GM21528 (cell line): ENCODE data around the gene APOE.
"Not testable (repeated sequence)": the region's sequence is repeated elsewhere in the genome, so short reads cannot be mapped to it uniquely, and the experiment has no call there.

Source experiments
- ATAC-seq: cut with Tn5 transposase; IDR thresholded peaks from one replicate; pipeline ENCODE4 v1.9.1; 2021; ENCODE audit warnings: mild to moderate bottlenecking, moderate library complexity; ENCODE audit not compliant: unreplicated experiment, low FRiP score

APOE gene

DNA sequence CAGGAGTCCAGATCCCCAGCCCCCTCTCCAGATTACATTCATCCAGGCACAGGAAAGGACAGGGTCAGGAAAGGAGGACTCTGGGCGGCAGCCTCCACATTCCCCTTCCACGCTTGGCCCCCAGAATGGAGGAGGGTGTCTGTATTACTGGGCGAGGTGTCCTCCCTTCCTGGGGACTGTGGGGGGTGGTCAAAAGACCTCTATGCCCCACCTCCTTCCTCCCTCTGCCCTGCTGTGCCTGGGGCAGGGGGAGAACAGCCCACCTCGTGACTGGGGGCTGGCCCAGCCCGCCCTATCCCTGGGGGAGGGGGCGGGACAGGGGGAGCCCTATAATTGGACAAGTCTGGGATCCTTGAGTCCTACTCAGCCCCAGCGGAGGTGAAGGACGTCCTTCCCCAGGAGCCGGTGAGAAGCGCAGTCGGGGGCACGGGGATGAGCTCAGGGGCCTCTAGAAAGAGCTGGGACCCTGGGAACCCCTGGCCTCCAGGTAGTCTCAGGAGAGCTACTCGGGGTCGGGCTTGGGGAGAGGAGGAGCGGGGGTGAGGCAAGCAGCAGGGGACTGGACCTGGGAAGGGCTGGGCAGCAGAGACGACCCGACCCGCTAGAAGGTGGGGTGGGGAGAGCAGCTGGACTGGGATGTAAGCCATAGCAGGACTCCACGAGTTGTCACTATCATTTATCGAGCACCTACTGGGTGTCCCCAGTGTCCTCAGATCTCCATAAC lies at the start of gene APOE:
APOE (plus strand) TSS at position 360 of the 724 bp plus-strand sequence. CDS start 829 bp downstream, outside the sequence.
- ATAC-seq: no peak

DNA sequence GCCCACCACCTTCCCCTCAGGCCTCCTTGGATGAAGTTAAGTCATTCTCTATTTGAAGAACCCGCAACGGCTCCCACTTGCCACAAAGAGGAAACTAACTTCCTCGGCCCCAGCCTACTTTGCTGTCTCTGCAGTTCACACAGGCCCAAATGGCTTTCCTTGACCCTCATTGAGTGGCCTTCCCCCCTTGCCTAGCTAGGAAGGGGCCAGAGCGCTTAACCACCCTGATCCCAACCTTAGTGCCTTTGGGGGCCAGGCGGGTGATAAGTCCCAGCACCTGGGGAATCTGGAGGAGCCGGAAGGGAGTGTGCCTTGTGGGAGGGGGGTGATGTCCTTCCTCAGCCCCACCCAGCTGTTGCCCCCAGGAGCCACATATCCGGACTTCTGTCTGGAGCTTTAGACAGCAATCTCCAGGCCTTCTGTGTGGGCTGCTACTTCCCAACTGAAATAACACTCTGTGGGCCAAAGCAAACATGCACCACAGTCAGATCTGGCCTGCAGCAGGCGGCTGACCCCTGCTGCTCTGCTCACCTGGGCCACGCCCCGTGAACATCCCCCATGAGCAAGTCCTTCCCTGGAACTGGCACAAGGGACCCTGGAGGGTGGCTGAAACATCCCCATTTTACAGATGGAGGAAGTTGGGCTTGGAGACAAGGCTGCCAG lies 49.0 kb upstream of the APOE start:
- no peak for ATAC-seq

DNA sequence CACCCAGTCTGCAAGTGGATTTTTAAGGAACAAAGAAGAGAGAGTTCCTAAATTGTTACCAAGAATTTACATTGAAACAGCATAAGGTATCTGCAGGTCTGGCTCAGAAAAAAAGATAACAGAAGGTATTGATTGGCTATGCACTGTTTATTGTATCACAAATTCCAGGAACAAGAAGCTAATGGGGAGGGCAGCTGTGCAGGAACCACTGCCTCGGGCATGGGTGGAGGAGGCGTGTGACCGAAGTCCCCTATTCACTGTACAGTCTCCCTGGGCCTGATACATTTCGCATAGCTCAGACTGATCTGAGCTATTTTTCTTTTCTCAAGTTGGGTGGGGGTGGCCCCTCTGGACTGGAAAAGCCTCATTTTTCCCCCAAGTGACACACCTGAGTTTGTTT lies 47.8 kb upstream of the APOE start:
- no peak for ATAC-seq

DNA sequence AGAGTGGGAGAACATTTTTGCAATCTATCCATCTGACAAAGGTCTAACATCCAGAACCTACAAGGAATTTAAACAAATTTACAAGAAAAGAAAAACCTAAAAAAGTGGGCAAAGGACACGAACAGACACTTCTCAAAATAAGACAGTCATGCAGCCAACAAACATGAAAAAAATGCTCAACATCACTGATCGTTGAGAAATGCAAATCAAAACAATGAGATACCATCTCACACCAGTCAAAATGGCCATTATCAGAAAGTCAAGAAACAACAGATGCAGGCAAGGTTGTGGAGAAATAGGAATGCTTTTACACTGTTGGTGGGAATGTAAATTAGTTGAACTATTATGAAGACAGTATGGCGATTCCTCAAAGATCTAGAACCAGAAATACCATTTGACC lies 44.0 kb upstream of the APOE start:
- ATAC-seq: not testable (repeated sequence)

DNA sequence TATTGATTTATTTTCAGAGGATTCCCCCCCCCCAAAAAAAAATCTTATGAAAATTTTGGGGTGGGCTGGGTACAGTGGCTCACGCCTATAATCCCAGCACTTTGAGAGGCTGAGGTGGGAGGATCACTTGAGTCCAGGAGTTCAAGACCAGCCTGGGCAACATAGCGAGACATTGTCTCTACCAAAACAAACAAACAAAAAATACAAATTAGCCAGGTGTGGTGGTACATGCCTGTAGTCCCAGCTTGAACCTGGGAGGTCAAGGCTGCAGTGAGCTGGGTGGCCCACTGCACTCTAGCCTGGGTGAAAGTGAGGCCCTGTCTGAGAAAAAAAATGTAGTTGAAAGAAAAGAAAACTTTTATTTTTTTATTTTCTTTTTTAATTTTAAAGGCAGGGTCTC lies 41.6 kb upstream of the APOE start:
- ATAC-seq: no peak

DNA sequence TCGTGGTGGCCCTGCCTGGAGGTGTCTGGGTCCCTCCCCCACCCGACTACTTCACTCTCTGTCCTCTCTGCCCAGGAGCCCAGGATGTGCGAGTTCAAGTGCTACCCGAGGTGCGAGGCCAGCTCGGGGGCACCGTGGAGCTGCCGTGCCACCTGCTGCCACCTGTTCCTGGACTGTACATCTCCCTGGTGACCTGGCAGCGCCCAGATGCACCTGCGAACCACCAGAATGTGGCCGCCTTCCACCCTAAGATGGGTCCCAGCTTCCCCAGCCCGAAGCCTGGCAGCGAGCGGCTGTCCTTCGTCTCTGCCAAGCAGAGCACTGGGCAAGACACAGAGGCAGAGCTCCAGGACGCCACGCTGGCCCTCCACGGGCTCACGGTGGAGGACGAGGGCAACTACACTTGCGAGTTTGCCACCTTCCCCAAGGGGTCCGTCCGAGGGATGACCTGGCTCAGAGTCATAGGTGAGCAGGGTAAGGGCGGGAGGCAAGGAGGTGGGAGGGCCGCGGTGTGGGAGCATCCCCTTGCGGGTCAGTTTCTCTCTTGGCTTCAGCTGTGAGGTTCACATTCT lies 40.3 kb upstream of the APOE start:
- no peak for ATAC-seq

DNA sequence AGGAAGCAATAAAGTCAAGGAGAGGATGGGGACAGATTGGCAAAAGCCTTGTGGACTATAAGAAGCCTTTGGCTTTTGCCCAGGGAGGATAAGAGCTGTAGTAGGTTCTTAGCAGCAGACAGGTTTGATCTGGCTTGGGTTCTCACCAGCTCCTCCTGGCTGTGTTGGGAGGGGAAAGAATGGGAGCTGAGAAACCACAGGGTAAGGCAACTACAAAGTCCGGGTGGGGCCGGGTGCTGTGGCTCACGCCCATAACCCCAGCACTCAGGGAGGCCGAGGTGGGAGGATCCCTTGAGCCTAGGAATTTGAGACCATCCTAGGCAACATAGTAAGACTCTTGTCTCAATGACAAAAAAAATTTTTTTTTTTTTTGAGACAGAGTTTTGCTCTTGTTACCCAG lies 38.9 kb upstream of the APOE start:
- ATAC-seq: no peak

DNA sequence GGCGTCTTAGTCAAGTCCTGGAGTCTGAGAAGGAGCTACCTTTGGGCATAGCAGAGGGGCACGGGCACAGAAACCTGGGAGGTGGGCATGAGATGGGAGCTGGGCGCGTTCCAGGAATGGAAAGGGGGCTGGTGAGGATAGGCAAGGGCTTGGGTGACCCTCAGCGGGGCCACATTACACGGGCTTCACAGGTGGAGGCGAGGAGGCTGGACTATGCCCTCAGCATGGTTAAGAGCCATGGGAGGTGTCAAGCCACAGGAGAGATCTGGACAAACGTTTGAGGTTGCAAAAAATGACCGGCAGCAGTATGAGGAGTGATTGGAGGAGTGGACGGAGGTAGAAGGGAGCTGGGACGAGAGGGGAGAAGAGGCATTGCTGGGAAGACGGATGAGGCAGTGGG lies 38.0 kb upstream of the APOE start:
- ATAC-seq: no peak

DNA sequence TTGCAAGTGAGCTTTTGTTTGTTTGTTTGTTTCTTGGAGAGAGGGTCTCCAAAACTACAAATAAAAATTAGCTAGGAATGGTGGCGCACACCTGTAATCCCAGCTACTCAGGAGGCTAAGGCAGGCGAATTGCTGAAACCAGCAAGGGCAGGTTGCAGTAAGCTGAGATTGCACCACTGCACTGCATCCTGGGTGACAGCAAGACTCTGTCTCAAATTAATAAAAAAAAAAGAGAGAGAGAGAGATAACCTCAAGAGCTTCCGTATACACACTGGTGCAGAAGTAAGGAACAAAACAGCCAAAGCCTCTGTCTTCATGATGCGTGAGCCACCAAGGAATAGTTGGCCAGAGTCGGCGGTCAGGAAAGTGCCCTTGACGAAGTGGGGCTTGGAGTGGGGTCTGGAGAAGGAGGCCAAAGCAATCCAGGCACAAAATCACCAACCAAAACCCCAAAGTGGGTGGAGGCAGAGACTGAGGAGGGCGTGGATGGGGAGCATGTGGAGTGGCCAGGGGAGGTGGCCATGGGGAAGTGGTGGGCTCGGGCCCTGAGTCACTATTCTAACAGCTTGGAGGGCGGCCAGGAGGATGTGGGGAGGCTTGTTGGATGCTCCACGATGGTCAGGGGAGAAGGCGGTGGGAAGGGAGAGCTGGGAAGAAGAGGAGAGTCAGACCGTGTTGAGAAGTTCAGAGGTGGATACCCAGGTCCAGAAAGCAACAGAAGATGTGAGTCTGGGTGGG lies 35.7 kb upstream of the APOE start:
- ATAC-seq: no peak

DNA sequence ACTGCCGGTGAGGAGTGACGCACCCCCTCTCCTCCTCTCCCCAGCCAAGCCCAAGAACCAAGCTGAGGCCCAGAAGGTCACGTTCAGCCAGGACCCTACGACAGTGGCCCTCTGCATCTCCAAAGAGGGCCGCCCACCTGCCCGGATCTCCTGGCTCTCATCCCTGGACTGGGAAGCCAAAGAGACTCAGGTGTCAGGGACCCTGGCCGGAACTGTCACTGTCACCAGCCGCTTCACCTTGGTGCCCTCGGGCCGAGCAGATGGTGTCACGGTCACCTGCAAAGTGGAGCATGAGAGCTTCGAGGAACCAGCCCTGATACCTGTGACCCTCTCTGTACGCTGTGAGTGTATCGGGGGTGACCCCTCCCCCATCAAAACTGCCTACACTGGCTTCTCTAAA lies 33.8 kb upstream of the APOE start:
- ATAC-seq: no peak

DNA sequence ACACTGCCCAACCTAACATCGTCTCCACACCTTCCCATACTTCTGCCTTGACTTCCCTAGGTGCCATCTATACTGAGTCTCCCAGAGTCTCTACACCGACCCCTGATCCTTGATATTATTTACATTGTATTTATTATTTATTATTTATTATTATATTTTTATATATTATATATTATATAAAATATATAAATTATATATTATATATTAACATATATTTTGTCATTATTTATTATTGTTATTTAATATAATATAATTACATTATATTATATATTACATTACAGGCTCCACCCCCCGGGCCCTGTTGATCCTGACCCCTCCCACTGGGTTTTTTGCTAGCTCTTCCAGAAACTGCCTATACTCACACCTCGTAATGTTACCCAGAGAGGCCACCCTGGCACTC lies 32.9 kb upstream of the APOE start:
- ATAC-seq: no peak

DNA sequence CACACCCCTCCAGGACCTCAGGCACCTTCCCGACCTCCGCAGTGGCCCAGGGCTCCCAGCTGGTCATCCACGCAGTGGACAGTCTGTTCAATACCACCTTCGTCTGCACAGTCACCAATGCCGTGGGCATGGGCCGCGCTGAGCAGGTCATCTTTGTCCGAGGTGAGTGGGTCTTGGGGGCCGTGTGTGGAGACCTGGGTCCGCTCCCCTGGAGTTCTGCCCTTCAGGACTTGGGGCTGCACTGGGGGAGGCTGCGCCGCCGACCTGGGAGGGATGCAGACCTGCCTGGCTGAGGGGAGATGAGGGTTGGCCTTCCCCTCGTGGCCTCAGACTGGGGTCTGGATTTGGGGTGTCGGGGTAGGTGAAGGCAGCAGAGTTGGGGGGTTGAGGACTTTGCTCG lies 31.3 kb upstream of the APOE start:
- no peak for ATAC-seq

DNA sequence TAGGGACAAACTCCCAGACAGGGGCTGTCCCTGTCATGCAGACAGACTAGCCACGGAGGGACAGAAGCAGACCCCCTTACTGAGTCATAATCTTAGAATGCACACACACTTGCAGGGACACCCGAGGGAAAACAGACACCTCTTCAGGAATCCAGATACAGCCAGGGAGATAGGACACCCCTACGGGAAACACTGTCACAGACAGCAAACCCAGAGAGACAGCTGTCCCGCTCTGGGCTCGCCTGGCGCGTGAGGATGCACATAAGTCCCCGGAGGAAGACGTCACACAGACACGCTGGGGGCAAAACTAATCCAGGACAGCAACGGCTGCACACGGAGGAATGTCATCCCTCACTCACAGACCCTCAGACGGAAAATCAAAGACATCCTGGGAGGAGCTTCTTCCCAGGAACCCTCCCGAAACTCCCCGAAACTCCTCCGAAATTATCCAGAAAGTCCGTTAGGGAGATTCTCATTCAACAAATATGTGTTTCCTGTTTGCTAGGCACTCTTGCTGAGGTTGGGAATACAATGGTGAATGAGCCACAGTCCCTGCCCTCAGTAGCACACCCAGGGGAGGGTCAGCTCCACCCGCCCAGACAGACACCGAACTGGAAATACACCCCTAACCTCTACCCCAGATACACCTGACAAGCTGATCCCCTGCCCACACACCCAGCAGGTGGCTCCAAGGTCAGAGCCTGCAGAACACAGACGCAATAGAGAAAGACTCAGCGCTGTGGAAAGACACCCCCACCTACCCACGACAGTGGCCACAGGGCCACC lies 29.7 kb upstream of the APOE start:
- no peak for ATAC-seq

DNA sequence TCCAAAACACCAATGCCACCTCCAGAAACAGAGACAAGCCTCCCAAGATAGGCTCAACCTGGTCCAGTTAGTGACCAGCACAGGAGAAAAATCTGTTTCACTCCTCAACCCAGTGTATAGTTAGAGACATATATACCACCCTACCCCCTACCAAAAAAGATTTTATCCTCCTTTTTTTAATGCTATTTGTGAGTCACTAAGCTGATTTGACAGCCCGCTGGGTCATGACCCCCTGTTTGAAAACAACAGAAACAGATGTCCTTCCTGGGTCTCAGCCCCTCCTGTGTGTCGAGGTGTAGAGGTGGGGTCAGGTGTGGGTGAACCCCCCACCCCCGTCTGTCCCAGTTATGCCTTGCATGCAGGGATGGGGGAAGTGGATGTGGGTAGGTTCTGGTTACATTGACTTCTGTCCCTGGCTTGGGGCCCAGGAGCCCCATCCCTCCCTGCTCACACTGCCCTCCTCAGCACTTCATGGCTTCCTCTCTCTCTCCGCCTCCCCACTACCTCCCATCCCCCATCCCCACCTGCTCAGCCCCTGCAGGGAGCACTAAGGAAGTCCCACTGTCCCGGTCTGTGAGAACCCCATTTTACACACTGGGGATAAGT lies 28.6 kb upstream of the APOE start:
- ATAC-seq: no peak

DNA sequence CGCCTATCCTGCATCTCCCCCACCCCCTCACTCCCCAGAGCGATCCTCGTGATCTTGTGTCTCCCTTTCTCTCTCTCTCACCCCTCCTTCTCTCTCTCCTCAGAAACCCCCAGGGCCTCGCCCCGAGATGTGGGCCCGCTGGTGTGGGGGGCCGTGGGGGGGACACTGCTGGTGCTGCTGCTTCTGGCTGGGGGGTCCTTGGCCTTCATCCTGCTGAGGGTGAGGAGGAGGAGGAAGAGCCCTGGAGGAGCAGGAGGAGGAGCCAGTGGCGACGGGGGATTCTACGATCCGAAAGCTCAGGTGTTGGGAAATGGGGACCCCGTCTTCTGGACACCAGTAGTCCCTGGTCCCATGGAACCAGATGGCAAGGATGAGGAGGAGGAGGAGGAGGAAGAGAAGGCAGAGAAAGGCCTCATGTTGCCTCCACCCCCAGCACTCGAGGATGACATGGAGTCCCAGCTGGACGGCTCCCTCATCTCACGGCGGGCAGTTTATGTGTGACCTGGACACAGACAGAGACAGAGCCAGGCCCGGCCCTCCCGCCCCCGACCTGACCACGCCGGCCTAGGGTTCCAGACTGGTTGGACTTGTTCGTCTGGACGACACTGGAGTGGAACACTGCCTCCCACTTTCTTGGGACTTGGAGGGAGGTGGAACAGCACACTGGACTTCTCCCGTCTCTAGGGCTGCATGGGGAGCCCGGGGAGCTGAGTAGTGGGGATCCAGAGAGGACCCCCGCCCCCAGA lies 27.3 kb upstream of the APOE start:
- no peak for ATAC-seq

DNA sequence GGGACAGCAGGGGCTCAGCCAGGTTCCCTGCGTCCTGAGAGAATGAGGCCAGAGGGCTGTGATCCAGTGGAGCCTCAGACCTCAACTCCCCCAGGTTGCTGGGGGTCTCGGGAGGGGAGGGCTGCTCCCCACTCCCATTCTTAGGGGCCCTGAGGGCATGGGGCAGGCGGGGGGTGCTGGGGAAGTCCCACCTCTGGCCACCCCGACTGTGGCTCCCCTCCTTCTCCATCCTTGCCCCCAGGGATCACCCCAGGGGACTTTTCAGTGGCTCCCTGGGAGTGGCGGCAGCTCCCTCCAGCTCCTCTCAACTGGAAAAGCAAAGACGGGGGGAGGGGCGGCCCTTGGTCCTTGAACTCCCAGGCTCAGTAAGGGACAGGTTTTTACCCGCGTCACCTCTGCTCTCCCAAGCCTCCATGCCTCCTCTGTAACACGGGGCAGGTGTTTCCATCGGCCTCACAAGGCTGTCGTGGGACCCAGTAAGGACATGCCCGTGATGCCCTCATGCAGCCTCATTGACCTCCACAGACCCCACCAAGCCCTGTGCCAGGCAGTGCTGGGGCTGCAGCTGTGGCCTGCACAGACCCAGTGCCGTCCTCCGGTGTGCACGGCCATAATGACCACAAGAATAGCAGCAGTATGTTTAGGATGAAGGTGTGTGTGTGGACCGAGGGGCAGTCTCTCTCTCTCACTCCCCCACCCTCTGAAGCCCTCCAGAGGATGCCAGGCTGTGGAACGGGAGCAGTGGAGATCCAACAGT lies 26.1 kb upstream of the APOE start:
- no peak for ATAC-seq

DNA sequence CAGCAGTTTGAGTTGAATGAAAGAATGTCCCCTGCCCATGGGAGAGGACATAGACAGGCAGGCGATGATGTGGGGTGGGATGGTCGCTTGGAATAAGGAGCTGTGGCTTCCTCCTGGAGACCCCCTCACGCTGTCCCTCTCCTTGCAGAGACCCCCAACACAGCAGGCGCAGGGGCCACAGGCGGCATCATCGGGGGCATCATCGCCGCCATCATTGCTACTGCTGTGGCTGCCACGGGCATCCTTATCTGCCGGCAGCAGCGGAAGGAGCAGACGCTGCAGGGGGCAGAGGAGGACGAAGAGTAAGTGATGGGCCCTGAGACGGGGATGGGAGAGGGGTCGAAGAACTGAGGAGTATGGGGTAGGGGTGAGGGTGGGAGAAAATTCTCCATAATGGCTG lies 23.5 kb upstream of the APOE start:
- no peak for ATAC-seq

DNA sequence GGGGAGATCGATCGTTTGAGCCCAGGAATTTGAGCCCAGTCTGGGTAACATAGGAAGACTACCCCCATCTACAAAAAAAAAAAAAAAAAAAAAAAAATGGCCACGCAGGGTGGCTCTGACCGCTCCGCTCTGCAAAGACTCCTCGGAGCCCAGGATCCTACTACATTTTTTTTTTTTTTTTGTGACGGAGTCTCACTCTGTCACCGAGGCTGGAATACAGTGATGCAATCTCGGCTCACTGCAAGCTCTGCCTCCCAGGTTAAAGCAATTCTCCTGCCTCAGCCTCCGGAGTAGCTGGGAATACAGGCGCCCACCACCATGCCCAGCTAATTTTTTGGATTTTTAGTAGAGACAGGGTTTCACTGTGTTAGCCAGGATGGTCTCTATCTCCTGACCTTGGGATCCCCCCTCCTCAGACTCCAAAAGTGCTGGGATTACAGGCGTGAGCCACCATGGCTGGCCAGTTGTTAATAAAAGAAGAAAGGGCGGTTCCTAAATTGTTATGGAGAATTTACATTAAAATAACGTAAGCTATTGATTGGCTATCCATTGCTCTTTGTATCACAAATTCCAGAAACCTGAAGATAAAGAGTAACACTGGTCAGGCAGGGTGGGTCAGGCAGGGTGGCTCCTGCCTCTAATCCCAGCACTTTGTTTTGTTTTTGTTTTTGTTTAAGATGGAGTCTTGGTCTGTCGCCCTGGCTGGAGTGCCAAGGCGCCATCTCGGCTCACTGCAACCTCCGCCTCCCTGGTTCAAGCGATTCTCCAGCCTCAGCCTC lies 22.8 kb upstream of the APOE start:
- ATAC-seq: not testable (repeated sequence)
